Smooth muscle cell (in vitro differentiated cells): ENCODE results near the gene KDM4B. TPM values are rescaled to one million over a fixed set of nuclear protein-coding genes. Genes with fewer than 3 reads are reported as not detected.
"Not testable (repeated sequence)": the region's sequence is repeated elsewhere in the genome, so short reads cannot be mapped to it uniquely, and the experiment has no call there.

Experiments
- DNase-seq: peaks from one replicate; lab custom pipeline; 2025; ENCODE audit not compliant: unreplicated experiment; lab: John Stamatoyannopoulos, UW
- H2AFZ ChIP-seq: fragments of 200-600 bp; sonication (generic); 2 replicates; pipeline ENCODE4 v1.6.0; 2016; ENCODE audit warnings: antibody characterized with exemption, low read depth, mild to moderate bottlenecking
- H3F3A ChIP-seq: fragments of 200-600 bp; sonication (generic); 2 replicates; pipeline ENCODE4 v1.6.0; 2017; ENCODE audit warnings: antibody characterized with exemption, low read depth
- H3K27ac ChIP-seq: fragments of 200-600 bp; sonication (generic); 2 replicates; pipeline ENCODE4 v1.5.1; 2016; ENCODE audit warnings: low read depth, mild to moderate bottlenecking
- H3K27me3 ChIP-seq: fragments of 200-600 bp; sonication (generic); 2 replicates; pipeline ENCODE4 v1.6.1; 2016; ENCODE audit warnings: low read depth, mild to moderate bottlenecking
- H3K36me3 ChIP-seq: fragments of 200-600 bp; sonication (generic); 2 replicates; pipeline ENCODE4 v1.5.1; 2016; ENCODE audit warnings: low read depth
- H3K4me1 ChIP-seq: fragments of 200-600 bp; sonication (generic); 2 replicates; pipeline ENCODE4 v1.5.1; 2016; ENCODE audit warnings: low read depth
- H3K4me2 ChIP-seq: fragments of 200-600 bp; sonication (generic); 2 replicates; pipeline ENCODE4 v1.6.0; 2016; ENCODE audit warnings: mild to moderate bottlenecking
- H3K4me3 ChIP-seq: fragments of 200-600 bp; sonication (generic); 2 replicates; pipeline ENCODE4 v1.5.1; 2016; ENCODE audit warnings: mild to moderate bottlenecking
- H3K79me2 ChIP-seq: fragments of 200-600 bp; sonication (generic); 2 replicates; pipeline ENCODE4 v1.6.0; 2016; ENCODE audit warnings: low read depth, mild to moderate bottlenecking
- H3K9ac ChIP-seq: fragments of 200-600 bp; sonication (generic); 2 replicates; pipeline ENCODE4 v1.6.0; 2016; ENCODE audit warnings: low read depth
- H3K9me3 ChIP-seq: fragments of 200-600 bp; sonication (generic); replicated peaks from 2 replicates; pipeline ENCODE4 v1.5.1; 2016; ENCODE audit warnings: low read depth
- H4K20me1 ChIP-seq: fragments of 200-600 bp; sonication (generic); 2 replicates; pipeline ENCODE4 v1.6.0; 2016; ENCODE audit warnings: low read depth
- WGBS: methylation state at CpG from one replicate; pipeline ENCODE4 v1.1.7; 2016; ENCODE audit warnings: low lambda C conversion rate; 5-methylcytosine and 5-hydroxymethylcytosine counted together
- polyA plus RNA-seq: library from polyadenylated mRNA; unstranded; fragments of >200 nt; fragmentation: Nextera tagmentation; extraction: Ambion mirVana; gene quantifications from 2 replicates; pipeline ENCODE4 v1.2.1, GENCODE V29; 2016
- total RNA-seq: library from RNA; depleted of rRNA; stranded (reverse); fragments of >200 nt; gene quantifications from 2 replicates; pipeline ENCODE4 v1.2.3, GENCODE V29; 2014
- TF ChIP-seq, protein P1 (sequence below): fragments of 200-600 bp; sonication (generic); IDR thresholded peaks from 2 replicates; pipeline ENCODE4 v1.5.1; 2017; ENCODE audit warnings: borderline replicate concordance, mild to moderate bottlenecking, antibody characterized with exemption; ENCODE audit not compliant: insufficient read depth, poor library complexity, severe bottlenecking

Gene KDM4B
- total and polyA plus RNA-seq, 2 experiments from 2014 or later = 27.9 to 32.3 TPM

DNA sequence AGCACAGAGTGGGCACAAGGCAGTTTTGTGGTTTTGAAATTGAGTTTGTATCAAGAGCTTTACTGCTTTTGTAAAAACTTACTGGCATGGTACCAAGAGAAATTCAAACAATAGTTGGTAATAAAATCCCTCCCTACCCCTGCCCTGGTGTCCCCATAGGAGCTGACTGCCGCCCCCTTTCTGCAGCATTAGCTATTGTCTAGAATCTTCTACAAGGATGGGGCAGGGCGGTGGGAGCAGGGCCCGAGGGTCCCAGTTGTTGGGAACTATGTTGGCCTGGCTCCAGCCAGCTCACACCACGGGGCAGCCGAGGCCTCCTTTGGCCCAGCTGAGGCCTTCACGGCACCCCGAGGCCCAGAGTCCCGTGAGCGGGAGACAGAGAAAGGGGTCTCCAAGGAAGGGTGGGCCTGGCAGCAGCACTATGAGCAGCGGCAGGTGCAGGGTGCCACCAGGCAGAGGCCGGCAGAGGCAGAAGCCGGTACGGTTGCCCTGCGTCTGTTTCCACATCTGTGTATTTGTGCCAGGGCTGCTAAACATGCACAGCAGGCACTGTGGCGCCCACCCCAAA lies 57.9 kb downstream of the KDM4B start:
- H3K9ac ChIP-seq = no peak overlapping the region
- TF ChIP-seq, protein P1, sequence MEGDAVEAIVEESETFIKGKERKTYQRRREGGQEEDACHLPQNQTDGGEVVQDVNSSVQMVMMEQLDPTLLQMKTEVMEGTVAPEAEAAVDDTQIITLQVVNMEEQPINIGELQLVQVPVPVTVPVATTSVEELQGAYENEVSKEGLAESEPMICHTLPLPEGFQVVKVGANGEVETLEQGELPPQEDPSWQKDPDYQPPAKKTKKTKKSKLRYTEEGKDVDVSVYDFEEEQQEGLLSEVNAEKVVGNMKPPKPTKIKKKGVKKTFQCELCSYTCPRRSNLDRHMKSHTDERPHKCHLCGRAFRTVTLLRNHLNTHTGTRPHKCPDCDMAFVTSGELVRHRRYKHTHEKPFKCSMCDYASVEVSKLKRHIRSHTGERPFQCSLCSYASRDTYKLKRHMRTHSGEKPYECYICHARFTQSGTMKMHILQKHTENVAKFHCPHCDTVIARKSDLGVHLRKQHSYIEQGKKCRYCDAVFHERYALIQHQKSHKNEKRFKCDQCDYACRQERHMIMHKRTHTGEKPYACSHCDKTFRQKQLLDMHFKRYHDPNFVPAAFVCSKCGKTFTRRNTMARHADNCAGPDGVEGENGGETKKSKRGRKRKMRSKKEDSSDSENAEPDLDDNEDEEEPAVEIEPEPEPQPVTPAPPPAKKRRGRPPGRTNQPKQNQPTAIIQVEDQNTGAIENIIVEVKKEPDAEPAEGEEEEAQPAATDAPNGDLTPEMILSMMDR = no peak
- no peaks in the 10 kb centered on the region for H3F3A ChIP-seq
- H3K27ac ChIP-seq = no peak overlapping the region
- WGBS = 98% methylated on average over 15 of the region's 15 CpGs
- H3K27me3 ChIP-seq = no peaks in the 10 kb centered on the region
- DNase-seq = no peak
- no peak overlapping the region for H3K4me3 ChIP-seq
- no peaks in the 10 kb centered on the region for H3K36me3 ChIP-seq
- peaks cover 100% of the 10 kb centered on the region for H4K20me1 ChIP-seq
- H3K4me1 ChIP-seq = no peaks in the 10 kb centered on the region
- peaks cover 98% of the 10 kb centered on the region for H3K79me2 ChIP-seq
- H3K4me2 ChIP-seq = no peak overlapping the region
- H2AFZ ChIP-seq = no peak overlapping the region
- no peaks in the 10 kb centered on the region for H3K9me3 ChIP-seq

DNA sequence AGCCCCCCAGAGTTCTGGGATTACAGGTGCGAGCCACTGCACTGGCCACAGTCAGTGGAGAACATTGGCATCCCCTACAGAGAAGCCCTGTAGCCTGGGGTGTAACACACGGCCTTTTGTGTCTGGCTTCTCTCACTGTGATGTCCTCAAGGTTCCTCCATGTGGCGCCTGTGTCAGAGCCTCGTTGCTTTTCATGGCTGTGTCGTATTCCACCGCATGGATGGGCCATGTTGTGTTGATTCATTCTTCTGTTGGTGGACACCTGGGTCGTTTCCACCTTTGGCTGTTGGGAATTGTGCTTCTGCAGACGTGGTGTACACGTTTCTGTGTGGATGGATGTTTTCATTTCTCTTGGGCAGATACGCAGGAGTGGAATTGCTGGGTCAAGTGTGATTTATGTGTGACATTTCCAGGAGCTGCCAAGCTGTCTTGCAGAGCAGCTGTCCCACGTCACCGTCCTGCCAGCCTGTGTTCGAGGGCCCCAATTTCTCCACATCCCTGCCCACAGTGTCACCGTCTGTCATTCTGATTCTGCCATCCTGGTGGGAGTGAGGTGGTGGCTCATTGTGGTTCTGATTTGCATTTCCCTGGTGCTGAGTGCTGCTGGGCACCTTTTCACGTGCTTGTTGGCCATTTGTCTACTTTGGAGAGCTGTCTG lies 59.4 kb downstream of the KDM4B start:
- H2AFZ ChIP-seq = no peak overlapping the region
- H3K4me1 ChIP-seq = no peaks in the 10 kb centered on the region
- WGBS = 95% methylated on average over 15 of the region's 15 CpGs
- no peaks in the 10 kb centered on the region for H3F3A ChIP-seq
- no peaks in the 10 kb centered on the region for H3K36me3 ChIP-seq
- H3K9ac ChIP-seq = no peak overlapping the region
- no peak overlapping the region for H3K4me3 ChIP-seq
- no peaks in the 10 kb centered on the region for H3K27me3 ChIP-seq
- TF ChIP-seq, protein P1 = no peak
- no peak overlapping the region for H3K4me2 ChIP-seq
- DNase-seq = no peak
- H4K20me1 ChIP-seq = peaks cover 100% of the 10 kb centered on the region
- no peak overlapping the region for H3K27ac ChIP-seq
- peaks cover 98% of the 10 kb centered on the region for H3K79me2 ChIP-seq
- H3K9me3 ChIP-seq = no peaks in the 10 kb centered on the region

DNA sequence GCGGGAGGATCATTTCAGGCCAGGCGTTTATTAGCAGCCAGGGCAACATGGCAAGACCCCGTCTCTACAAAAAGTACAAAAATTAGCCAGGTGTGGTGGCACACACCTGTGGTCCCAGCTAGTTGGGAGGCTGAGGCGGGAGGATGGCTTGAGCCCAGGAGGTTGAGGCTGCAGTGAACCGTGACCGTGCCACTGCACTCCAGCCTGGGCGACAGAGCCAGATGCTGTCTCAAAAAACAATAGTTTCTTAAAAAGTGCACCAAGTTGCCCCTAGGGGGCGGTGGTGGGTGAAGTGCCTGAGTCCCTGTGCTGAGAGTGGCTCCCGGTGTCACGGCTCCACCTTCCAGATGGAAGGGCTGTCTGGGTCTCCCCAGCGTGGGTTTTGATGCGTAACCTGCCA lies 60.7 kb downstream of the KDM4B start:
- not testable (repeated sequence) for H3K4me1 ChIP-seq

More for the DNA sequence above, 60.7 kb downstream of the KDM4B start:
- not testable (repeated sequence) for H3K9ac ChIP-seq, H3F3A ChIP-seq, H3K9me3 ChIP-seq, H2AFZ ChIP-seq, DNase-seq, H3K4me2 ChIP-seq, H3K27me3 ChIP-seq, H3K36me3 ChIP-seq, H3K4me3 ChIP-seq
- peaks cover 92% of the 10 kb centered on the region for H3K79me2 ChIP-seq
- H3K27ac ChIP-seq = peak overlapping the region; percentile 6
- H4K20me1 ChIP-seq = peaks cover 100% of the 10 kb centered on the region
- TF ChIP-seq, protein P1 = peak; percentile 63
- WGBS = 69% methylated on average over 12 of the region's 12 CpGs
